ENCODE data around the gene H6PD.
"Not testable (repeated sequence)": the region's sequence is repeated elsewhere in the genome, so short reads cannot be mapped to it uniquely, and the experiment has no call there.

H6PD gene

DNA sequence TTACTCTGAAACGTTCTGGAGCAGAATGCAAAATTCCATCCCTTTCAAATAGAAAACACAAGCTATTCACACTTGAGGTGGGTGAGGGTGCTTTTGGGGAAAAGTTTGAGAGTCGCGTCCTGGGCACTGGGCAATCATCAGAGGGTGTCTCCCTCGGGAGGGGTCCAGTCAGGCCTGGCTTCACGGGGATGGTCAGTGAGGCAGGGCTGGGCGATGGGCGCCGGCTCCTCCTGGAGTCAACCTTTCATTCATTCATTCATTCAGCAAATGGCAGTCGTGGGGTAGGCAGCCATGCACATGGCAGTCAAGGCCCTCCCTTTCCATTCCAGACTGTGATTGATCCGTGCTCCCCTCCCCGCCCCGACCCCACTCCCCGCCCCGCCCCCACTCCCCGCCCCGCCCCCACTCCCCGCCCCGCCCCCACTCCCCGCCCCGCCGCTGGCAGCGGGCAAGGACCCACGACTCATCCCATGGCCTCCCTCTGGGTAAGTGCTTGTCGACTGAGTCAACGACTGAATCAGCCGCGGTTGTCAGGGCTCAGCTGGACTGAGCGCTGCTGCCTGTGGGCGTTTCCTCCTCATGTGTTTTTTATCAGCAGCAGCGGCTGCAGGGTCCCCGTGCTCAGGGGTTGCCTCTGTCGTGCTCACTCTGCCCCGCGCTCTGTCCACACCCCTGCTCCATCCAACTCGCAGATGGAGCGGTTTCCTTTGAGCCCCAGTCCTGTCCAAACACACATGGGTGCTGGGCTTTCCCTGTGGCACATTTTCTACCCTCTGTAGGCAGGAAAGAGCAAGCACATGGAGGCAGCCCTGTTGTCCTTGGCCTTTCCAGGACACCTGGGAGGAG lies 45.7 kb downstream of the H6PD start:
- peak; percentile 71 to 79 for DNase-seq

DNA sequence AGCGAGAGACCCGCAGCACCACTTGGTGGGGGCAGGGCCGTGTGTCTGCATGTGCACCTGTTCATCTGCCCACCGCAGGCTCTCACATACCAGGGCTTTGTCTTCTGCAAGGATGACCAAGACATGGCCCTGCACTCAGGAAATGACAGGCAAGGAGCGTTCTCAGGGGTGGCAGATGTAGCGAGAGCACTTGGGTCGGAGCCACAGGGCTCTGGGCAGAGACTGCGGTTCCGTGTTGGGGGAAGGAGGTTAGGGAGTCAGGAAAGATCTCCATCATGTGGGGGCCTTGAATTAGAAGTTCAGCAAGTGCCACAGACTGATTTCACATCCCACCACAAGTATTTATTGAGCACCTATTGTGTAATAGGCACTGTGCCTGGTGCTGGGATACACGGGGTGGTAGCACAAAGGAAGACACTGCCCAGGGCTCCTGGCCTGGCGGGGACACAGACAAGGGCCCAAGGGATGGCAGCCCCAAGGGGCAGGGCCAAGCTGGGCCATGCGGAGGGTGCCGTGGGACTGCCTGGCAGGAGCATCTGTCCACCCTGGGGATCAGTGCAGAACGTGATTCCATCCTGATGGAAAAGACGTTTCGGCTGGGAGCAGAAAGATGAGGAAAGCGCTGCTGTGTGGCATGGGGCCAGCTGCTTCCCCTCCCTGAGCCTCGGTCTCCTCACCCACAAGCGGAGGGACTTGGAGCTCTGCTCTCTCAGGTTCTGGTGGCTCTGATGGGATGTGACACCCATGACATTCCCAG lies 46.7 kb downstream of the H6PD start:
- DNase-seq = no peak

DNA sequence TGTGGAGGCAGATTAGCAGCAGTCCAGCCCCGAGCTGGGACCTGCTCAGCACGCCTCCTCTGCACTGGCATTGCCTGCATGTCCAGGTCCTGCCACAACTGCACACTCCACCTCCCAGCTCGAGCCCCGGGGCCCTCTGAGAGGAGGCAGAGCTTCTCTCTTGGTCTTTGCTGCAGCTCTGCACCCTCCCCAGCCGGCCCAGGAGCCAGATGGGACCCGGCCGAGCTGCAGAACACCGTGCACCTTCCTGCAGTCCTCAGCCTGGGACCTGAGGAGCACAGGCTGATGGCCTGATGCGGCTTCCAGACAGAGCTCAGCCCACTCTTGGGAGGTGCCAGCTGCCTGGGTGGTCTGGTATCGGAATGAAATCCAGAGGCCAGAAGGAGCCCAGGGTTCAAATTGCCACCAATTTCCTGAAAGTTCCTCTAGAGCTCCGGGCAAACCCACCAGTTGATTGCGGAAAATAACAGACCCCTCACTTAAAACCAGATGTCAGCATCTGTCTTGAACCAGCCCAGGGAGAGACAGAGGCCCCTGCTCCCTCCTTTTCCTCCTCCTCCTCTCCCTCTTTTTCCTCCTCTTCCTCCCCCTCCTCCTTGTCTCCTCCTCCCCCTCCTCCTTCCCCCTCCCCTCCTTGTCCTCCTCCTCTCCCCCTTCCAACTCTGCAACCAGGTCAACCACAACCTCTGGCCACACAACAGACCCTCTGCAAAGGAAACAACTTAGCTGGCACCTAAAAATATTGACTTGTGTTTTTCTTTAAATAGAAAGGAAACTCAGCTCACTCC lies 47.5 kb downstream of the H6PD start:
- no peak for DNase-seq

DNA sequence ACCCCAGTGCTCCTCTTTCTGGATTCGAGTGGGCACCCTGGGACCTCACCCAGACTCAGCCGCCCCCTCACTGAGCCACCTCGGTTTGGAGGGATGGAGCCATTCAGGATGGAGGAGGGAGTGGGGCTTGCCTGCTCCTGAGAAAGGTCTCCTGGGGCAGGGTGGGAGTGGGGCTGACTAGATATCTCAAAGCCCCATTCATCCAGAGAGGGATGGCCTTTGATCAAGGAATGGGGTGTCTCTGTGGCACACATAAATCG lies 48.1 kb downstream of the H6PD start:
- no peak for DNase-seq

DNA sequence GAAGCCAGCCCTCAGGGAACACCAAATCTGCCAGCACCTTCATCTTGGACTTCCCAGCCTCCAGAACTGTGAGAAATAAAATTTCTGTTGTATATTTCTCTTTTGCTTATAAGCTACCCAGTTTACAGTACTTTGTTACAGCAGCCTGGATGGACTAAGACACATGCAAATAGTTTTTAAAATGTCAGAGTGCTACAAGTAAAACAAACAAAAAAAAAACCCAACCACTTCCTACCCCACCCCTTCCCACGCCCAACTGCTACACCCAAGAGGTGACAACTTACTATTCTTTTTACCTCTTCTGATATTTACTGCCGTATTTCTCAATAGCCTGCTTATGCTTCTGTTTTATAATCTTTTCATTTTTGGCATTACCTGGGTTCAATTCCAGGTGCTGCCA lies 49.5 kb downstream of the H6PD start:
- DNase-seq = no peak

DNA sequence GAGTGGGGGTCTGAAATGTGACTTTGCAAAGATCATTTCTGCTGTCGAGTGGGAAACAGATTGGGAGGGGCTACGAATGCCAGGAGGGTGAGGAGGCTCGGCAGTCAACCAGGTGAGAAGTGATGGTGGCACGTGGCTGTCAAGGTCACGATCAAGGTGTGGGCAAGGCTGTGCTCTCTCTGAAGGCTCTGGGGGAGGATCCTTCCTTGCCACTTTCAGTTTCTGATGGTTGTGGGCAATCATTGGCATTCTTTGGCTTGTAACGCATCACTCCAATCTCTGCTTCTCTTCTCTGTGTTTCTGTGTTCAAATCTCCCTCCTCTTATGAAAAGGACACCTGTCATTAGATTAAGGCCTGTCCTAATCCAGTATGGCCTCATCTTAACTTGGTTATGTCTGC lies 52.0 kb downstream of the H6PD start:
- no peak for DNase-seq

DNA sequence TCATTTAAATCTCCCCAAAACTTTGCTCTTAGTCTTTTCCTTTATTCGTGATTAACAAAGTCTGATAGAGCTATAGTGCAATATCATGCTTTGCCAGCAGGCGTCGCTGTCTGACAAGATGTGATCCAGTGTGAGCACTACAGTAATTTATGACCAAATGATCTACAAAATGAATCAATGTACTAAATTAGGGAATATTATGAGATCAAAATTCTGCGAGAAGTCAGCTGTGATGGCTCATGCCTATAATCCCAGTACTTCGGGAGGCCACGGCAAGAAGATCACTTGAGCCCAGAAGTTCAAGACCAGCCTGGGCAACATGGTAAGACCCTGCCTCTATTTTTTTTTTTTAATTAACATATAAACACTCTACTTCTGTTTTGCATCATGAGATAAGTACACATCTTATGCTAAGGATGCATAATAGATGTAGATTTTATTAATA lies 54.5 kb downstream of the H6PD start:
- peak; percentile 92 to 93 for DNase-seq

DNA sequence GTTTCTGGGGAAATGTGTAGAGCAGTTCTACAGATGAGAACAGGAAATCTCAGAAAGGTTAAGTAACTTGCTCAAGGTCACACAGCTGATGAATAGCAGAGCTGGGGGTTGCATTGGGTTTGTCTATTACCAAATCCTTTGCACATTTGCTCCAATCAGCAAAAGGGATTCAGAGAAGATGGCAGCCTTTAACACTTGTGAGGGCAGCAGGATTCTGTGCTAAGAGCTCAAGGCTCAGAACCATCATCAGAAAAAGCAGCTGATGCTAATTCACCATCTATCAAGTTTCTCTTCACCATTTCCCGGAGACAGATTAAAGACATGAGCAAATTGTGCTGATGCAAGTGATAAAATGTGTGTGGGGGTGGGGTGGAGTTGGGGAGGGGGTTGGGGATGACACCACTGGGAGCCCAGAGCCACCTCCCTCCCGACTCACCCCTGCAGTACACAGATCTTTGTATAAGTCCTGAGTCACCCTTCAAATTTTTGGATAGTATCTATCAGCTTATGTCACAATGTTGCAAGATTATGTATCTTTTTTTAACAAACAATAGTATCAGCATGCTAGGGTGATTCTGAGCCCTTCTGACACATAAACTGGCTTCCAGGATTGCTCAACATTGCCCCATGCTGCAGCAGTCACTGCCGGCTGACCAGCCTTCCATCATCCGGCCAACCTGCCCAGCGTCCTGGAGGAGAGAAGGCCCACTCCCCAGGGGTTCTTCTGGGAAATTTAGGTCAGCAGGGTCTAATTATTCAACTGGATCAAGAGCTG lies 55.3 kb downstream of the H6PD start:
- DNase-seq = peak in 1 of 2 experiments; percentile 29

DNA sequence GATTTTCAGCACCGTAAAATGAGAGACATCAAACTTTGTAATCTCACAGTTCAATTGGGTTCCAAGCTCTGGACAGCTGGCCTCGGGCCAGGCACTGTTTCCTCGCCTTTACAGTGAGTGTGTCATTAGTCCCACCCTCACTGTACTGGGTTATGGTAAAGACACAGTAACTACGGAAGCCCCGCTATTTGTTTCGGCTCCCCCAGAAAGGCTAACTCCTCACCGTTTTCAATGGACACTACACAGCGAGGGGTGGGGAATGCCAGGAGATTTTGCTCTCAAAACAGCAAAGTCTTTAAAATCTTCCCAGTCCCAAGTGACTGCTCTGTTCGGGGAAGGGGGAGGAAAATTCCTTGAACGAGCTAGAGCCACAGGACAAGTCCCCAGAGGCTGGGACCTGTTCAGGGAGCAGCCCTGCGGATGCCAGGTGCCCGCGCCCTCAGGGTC lies 57.4 kb downstream of the H6PD start:
- no peak for DNase-seq

DNA sequence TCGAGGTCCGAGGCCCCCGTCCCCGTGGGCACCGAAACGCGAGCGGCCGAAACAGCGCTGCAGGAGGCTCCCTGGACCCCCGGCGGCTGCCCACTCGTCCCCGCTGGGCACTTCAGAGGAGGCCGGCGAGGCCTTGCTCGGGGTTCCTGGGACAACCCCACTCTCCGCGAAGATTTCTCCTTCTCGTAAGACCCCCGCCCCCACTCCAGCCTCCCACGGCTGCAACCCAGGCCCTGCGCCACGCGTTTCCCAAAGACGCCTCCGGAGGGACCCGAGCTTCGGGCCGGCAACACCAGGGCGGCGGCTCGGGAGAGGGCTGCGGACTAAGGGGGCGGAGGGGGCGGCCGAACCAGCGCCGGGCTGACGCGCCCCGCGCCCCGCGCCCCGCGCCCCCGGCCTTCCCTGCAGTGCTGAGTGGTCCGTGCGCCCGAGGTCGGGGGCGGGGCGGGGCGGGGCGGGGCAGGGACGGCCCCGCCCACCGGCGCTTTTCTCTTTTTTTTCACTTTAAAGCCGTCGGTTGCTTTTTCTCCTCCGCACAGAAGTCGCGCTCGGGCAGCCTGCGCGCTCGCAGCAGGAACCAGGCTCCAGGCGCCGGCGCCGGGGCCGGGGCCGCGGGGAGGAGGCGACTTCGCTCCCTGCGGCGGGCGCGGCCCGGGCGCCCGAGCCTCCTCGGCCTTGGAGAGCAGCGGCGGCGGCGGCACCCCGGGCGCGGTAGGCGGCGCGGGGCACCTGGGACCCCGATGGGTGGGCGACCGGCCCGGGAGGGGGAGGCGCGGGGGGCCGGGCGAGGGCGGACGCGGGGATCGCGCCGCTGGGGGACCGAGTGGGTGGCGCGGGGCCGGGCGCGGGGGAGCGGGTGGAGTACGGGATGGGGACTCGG lies 58.0 kb downstream of the H6PD start, which contains the start of gene SPSB1:
Gene SPSB1 (plus strand): TSS at position 534 of the 880 bp plus-strand sequence. CDS start 62,998 bp downstream, outside the sequence.
- DNase-seq = peak; percentile 56 to 64

DNA sequence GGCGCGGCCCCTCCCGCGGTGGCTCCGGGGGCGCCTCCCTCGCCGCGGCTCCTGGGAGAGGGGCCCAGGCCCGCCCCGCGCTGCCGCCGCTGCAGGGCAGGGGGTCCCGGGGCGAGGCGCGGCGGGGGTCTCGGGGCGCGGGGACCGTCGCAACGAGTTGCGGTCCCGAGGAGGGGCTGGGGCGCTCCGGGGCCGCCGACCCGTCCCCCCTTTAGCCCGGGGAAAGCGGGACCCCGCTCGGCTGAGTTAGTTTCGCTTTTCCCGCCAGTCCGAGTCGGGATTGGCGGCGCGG lies 58.6 kb downstream of the H6PD start:
- DNase-seq = no peak

DNA sequence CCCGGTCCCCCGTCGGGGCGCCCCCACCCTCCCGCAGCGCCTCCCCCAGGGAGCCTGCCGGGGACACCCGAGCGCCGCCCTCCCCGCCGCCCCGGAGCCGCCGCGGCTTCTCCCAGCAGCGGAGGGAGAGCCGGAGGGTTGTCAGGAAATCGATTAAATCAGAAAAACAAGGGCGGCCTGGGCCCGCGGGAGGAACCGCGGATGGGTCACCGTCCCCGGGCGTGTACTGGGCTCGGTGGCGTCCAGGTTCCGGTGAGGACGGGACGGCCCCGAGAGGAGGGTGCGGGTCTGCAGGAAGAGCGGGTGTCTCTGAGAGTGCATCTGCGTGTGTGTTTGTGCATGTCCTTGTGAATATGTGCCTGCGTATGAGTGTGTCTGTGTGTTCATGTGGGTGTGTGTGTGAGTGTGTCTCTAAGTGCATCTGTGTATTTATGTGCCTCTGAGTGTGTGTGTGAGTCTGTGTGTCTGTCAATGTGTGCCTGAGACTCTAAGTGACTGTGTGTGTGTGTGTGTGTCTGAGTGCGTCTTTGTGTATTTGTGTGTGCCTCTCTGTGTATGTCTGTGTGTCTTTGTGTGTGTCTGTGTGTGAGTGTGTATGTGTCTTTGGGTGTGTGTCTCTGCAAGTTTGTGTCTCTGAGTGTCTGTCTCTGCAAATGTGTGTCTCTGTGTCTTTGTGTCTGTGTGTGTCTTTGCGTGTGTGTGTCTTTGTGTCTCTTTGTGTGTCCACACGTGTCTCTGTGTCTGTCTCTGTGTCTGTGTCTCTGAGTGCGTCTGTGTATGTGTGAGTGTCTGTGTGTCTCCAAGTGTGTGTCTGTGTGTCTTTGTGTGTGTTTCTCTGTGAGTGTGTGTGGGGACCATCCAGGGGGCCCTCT lies 59.2 kb downstream of the H6PD start:
- peak; percentile 44 to 51 for DNase-seq

DNA sequence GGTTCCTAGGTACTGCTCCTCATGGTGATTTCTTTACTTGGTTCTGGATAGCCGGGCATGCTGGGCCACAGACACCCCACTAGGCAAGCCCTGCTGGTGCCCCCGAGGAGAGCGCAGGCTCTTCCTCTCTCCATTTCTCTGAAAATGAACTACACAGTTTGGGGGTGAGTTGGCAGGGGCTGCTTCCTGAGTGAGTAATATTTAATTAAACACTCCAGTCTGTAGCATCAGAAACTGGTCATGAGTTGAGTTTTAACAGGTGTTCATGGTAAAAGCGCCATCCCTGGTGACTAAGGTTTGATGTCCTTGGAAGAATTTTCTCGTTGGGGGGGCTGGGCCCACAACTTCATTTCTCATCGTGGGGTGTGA lies 59.8 kb downstream of the H6PD start:
- DNase-seq = peak in 1 of 2 experiments; percentile 46

DNA sequence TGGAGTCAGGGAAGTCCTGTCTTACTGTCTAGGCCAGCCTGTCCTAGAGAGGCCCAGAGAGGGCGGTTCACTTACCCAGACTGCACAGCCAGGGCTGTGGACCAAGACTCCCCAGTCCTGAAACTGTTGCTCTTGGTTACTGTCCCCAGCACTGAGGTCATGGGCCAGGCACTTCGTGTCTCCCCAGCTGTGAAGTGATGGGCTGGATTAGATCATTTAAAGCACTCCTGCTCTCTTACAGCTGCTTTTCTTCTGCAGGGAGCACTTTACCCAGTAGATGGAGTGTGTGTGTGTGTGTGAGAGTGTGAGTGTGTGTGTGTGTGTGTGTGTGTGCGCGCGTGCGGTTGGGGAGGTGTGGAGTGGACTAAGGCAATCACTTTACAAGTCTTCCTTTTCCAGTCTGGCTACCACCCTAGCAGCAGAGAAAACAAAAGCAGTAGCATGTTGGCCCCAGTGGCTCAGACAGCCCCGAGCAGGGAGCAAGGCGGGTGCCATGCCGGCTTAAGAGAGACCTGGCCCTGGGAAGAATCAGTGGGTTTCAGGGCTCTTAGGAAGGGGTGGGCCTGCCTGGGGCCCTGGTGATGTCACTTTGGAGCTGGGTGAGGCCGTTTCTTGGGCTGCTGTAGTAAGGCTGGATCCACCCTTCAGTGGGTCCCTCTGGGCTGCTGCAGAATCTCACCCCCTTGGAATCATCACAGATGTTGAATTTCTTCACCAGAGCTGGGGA lies 60.5 kb downstream of the H6PD start:
- DNase-seq = peak in 1 of 2 experiments; percentile 31

DNA sequence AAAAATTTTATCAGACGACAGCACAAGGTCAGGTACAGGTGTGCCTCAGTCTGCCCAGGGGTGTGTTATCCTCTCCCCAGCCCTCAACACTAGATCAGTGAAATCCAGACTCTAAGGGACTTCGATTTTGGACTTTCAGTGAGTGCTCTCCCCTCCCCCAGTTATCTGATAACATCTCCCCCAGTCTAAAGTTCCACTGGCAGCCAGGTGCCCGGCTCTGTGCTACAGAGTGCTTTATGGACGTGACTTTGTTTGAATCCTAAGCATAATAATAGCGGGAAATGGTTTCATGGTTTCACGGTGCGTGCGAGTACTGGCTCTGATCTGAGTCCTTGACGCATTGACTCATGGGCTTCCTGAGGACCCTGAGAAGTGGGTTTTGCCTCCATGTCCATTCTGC lies 61.3 kb downstream of the H6PD start:
- DNase-seq = no peak

DNA sequence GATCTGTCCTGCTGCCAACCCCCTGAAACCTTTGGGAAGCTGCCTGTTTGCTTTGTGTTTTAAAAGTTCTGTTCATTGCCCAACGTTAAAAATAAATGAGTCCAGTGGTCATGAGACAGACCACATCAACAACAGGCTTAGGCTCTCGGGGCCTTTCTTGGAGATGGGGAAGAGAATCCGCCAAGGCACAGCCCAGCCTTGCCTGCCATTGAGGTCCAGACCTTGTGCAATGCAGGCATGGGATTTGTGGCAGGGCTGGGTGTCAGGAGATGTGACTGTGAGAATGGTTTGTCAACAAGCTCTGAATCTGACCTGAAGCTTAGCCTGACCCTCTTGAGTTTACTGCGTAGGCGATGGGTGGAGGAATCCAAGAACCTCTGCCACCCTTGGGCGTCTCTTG lies 62.3 kb downstream of the H6PD start:
- DNase-seq = no peak

DNA sequence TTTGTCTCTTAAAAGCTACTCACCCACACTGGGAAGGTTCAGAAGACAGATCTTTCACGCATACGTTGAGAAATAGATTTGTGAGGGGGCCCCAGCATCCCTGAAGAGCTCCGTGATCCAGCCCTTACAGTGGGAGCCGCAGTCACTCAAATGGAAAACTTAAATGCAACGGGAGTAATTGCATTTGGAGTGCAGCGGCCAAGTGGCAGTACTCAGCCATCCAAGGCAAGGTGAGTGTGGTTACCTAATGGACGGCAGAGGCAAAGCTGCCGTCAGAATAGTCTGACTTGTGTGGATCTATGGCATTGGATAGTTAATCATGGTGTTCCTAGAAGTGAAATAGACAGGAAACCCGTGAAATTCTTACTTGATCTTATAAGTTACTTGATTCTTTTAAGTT lies 63.3 kb downstream of the H6PD start:
- no peak for DNase-seq

DNA sequence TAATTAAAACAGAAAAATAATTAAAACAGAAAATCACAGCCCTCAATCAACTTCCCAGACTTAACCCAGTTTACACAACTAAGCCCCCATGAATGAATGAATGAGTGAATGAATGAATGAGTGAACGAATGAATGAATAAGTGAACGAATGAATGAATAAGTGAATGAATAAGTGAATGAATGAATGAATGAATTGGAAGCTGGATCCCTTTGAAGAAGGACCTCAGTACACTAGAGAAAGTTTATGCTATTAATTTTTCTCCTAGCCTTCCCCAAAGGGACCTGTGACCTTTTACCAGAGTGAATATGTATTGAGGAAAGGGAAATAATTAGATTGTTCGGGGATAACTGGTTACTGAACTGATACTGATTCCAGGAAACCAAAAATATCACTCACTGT lies 63.7 kb downstream of the H6PD start:
- no peak for DNase-seq

DNA sequence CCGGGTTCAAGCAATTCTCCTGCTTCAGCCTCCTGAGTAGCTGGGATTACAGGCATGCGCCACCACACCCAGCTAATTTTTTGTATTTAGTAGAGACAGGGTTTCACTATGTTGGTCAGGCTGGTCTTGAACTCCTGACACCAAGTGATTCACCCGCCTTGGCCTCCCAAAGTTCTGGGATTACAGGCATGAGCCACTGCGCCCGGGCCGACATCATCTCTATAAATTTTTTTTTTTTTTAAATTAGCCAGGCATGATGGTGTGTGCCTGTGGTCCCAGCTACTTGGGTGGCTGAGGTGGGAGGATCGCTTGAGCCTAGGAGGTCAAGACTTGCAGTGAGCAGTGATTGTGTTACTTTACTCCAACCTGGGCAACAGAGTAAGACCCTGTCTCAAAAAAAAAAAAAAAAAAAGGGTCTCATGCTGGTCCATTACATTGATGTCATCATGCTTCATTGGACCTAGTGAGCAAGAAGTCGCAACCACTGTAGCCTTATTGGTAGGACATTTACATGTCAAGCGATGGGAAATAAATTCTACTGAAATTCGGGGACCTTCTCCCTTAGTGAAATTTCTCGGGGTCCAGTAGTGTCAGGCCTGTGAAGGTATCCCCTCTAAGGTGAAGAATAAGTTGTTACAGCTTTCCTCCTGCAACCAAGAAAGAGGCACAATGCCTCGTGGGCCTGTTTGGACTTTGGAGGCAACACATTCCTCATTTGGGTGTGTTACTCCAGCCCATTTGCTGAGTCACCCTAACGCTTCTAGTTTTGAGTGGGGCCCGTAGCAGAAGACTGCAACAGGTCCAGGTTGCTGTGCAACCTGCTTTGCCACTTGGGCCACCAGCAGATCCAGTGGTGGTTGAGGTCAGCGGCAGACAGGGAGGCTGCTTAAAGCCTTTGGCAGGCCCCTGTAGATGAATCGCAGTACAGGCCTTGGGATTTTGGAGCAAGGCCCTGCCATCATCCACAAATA lies 65.3 kb downstream of the H6PD start:
- not testable (repeated sequence) for DNase-seq
